GM19438 (cell line): ENCODE results near the gene C3.

Experiments used
- ATAC-seq: cut with Tn5 transposase; IDR thresholded peaks from one replicate; pipeline ENCODE4 v1.9.1; 2021; ENCODE audit warnings: low read depth; ENCODE audit not compliant: unreplicated experiment

C3 gene

GRCh38 chr19:6731822-6732221 lies 11.4 kb upstream of the C3 start:
- ATAC-seq = no peak

GRCh38 chr19:6730941-6731670 lies 10.7 kb upstream of the C3 start:
- ATAC-seq = no peak

- ATAC-seq = no peak
These were observed 9.8 kb upstream of the C3 start for GRCh38 chr19:6730153-6730804.

GRCh38 chr19:6729573-6730152 lies 9.2 kb upstream of the C3 start:
- ATAC-seq = no peak

- no peak for ATAC-seq
These were observed 7.9 kb upstream of the C3 start for GRCh38 chr19:6728346-6728745.

GRCh38 chr19:6725513-6726231 lies 5.2 kb upstream of the C3 start:
- no peak for ATAC-seq

- ATAC-seq = no peak
These were observed 4.4 kb upstream of the C3 start for GRCh38 chr19:6724631-6725492.

- no peak for ATAC-seq
These were observed 3.3 kb upstream of the C3 start for GRCh38 chr19:6723738-6724137.

GRCh38 chr19:6723108-6723618 lies 2.7 kb upstream of the C3 start:
- no peak for ATAC-seq

- no peak for ATAC-seq
These were observed 1.3 kb upstream of the C3 start for GRCh38 chr19:6721773-6722172.

- ATAC-seq = no peak
These were observed 656 bp upstream of the C3 start for GRCh38 chr19:6721138-6721474.

- ATAC-seq = no peak
These were observed 470 bp downstream of the C3 start for GRCh38 chr19:6719992-6720368.

GRCh38 chr19:6719540-6719861 lies 949 bp downstream of the C3 start:
- ATAC-seq = no peak

GRCh38 chr19:6718741-6719539 lies 1.5 kb downstream of the C3 start:
- ATAC-seq = no peak

GRCh38 chr19:6718111-6718740 lies 2.2 kb downstream of the C3 start:
- no peak for ATAC-seq

GRCh38 chr19:6717441-6717971 lies 2.9 kb downstream of the C3 start:
- ATAC-seq = no peak

GRCh38 chr19:6717036-6717435 lies 3.4 kb downstream of the C3 start:
- ATAC-seq = no peak

- ATAC-seq = no peak
These were observed 3.9 kb downstream of the C3 start for GRCh38 chr19:6716610-6716970.
